WTC11 (cell line): Measurements from ENCODE around the gene ZNF821. TPM values are rescaled to one million over a fixed set of nuclear protein-coding genes. Genes with fewer than 3 reads are reported as not detected.
A peak's percentile ranks its signal among the peaks of the same experiment; 100 is the strongest.

ENCODE experiments used
- AFF4 ChIP-seq: sonication (generic); formaldehyde crosslinking; IDR thresholded peaks from 2 replicates; pipeline ENCODE4 v1.8.1; 2023; ENCODE audit warnings: mild to moderate bottlenecking, missing genetic modification reagents, borderline replicate concordance
- ATF1 ChIP-seq: sonication (generic); formaldehyde crosslinking; IDR thresholded peaks from 2 replicates; pipeline ENCODE4 v1.8.1; 2023; ENCODE audit warnings: mild to moderate bottlenecking, moderate library complexity, missing genetic modification reagents
- ATF2 ChIP-seq: sonication (generic); formaldehyde crosslinking; IDR thresholded peaks from 2 replicates; pipeline ENCODE4 v1.8.1; 2022; ENCODE audit warnings: low read depth, missing genetic modification reagents, borderline replicate concordance
- CBFB ChIP-seq: sonication (generic); formaldehyde crosslinking; IDR thresholded peaks from 2 replicates; pipeline ENCODE4 v1.8.1; 2022; ENCODE audit warnings: mild to moderate bottlenecking, low read depth, missing genetic modification reagents
- CREB1 ChIP-seq: sonication (generic); formaldehyde crosslinking; IDR thresholded peaks from 2 replicates; pipeline ENCODE4 v1.8.0; 2023; ENCODE audit warnings: mild to moderate bottlenecking, missing genetic modification reagents
- CREM ChIP-seq: sonication (generic); formaldehyde crosslinking; IDR thresholded peaks from 2 replicates; pipeline ENCODE4 v1.8.1; 2022; ENCODE audit warnings: mild to moderate bottlenecking, missing genetic modification reagents, moderate library complexity
- E2F1 ChIP-seq: sonication (generic); formaldehyde crosslinking; IDR thresholded peaks from 2 replicates; pipeline ENCODE4 v1.8.0; 2022; ENCODE audit warnings: mild to moderate bottlenecking, missing genetic modification reagents
- ELF4 ChIP-seq: sonication (generic); formaldehyde crosslinking; IDR thresholded peaks from 2 replicates; pipeline ENCODE4 v1.8.1; 2022; ENCODE audit warnings: low read depth, mild to moderate bottlenecking, moderate library complexity, missing genetic modification reagents
- ERG ChIP-seq: fragments of 250-450 bp; sonication (Bioruptor Pico); IDR thresholded peaks from 2 replicates; pipeline ENCODE4 v1.8.0; 2021; ENCODE audit warnings: mild to moderate bottlenecking
- FOXK1 ChIP-seq: sonication (generic); formaldehyde crosslinking; IDR thresholded peaks from 2 replicates; pipeline ENCODE4 v1.8.0; 2022; ENCODE audit warnings: mild to moderate bottlenecking, moderate library complexity, missing genetic modification reagents
- FOXP1 ChIP-seq: sonication (generic); formaldehyde crosslinking; IDR thresholded peaks from 2 replicates; pipeline ENCODE4 v1.8.0; 2022; ENCODE audit warnings: missing genetic modification reagents, mild to moderate bottlenecking, moderate library complexity, borderline replicate concordance
- GRHL2 ChIP-seq: fragments of 250-450 bp; sonication (Bioruptor Pico); IDR thresholded peaks from 2 replicates; pipeline ENCODE4 v1.8.0; 2022; ENCODE audit warnings: mild to moderate bottlenecking, moderate library complexity; ENCODE audit not compliant: insufficient replicate concordance, severe bottlenecking
- HMGXB4 ChIP-seq: sonication (generic); formaldehyde crosslinking; IDR thresholded peaks from 2 replicates; pipeline ENCODE4 v1.8.1; 2023; ENCODE audit warnings: mild to moderate bottlenecking, moderate library complexity, missing genetic modification reagents
- JAZF1 ChIP-seq: fragments of 250-450 bp; sonication (Bioruptor Pico); IDR thresholded peaks from 2 replicates; pipeline ENCODE4 v1.9.0; 2021; ENCODE audit warnings: moderate library complexity, mild to moderate bottlenecking, inconsistent platforms
- MXD4 ChIP-seq: fragments of 250-450 bp; sonication (Bioruptor Pico); IDR thresholded peaks from 2 replicates; pipeline ENCODE4 v1.8.0; 2021; ENCODE audit warnings: mild to moderate bottlenecking, moderate library complexity, borderline replicate concordance
- NFYB ChIP-seq: sonication (generic); formaldehyde crosslinking; conservative IDR thresholded peaks from 2 replicates; pipeline ENCODE4 v1.8.0; 2022; ENCODE audit warnings: low read depth, missing genetic modification reagents
- NR3C1 ChIP-seq: sonication (generic); formaldehyde crosslinking; conservative IDR thresholded peaks from 2 replicates; pipeline ENCODE4 v1.8.1; 2023; ENCODE audit warnings: low read depth, mild to moderate bottlenecking, missing genetic modification reagents
- PRRX2 ChIP-seq: fragments of 250-450 bp; sonication (Bioruptor Pico); IDR thresholded peaks from 2 replicates; pipeline ENCODE4 v1.8.0; 2021; ENCODE audit warnings: mild to moderate bottlenecking
- RORB ChIP-seq: fragments of 250-450 bp; sonication (Bioruptor Pico); IDR thresholded peaks from 2 replicates; pipeline ENCODE4 v1.9.0; 2021; ENCODE audit warnings: mild to moderate bottlenecking
- SMAD3 ChIP-seq: sonication (generic); formaldehyde crosslinking; IDR thresholded peaks from 2 replicates; pipeline ENCODE4 v1.8.0; 2022; ENCODE audit warnings: missing genetic modification reagents, mild to moderate bottlenecking, borderline replicate concordance
- TEAD4 ChIP-seq: sonication (generic); formaldehyde crosslinking; IDR thresholded peaks from 2 replicates; pipeline ENCODE4 v1.8.0; 2022; ENCODE audit warnings: mild to moderate bottlenecking, missing genetic modification reagents
- ZBTB43 ChIP-seq: sonication (generic); formaldehyde crosslinking; IDR thresholded peaks from 2 replicates; pipeline ENCODE4 v1.8.1; 2023; ENCODE audit warnings: mild to moderate bottlenecking, missing genetic modification reagents
- ZNF232 ChIP-seq: sonication (generic); formaldehyde crosslinking; IDR thresholded peaks from 2 replicates; pipeline ENCODE4 v1.8.0; 2022; ENCODE audit warnings: mild to moderate bottlenecking, missing genetic modification reagents
- ZNF263 ChIP-seq: sonication (generic); formaldehyde crosslinking; IDR thresholded peaks from 2 replicates; pipeline ENCODE4 v1.8.1; 2022; ENCODE audit warnings: low read depth, mild to moderate bottlenecking, moderate library complexity, missing genetic modification reagents
- ZNF416 ChIP-seq: fragments of 250-450 bp; sonication (Bioruptor Pico); IDR thresholded peaks from 2 replicates; pipeline ENCODE4 v1.9.0; 2021; ENCODE audit warnings: mild to moderate bottlenecking, inconsistent platforms
- ZNF425 ChIP-seq: fragments of 250-450 bp; sonication (Bioruptor Pico); conservative IDR thresholded peaks from 2 replicates; pipeline ENCODE4 v1.9.0; 2021; ENCODE audit warnings: mild to moderate bottlenecking
- total RNA-seq: library from RNA; stranded (reverse); gene quantifications from 3 replicates; pipeline ENCODE4 v1.2.3, GENCODE V29; 2021

The ZNF821 gene
- total RNA-seq, 1 experiment from 2014 or later: 16.2 TPM

GRCh38 chr16:71894921-71895678, 11.1 kb upstream of the ZNF821 start, which contains the start of gene IST1 (continued):
- no peak for TF ChIP-seq AFF4 (CRISPR knock-in tag)
- no peak for TF ChIP-seq ZNF425 (CRISPR knock-in tag)
- TF ChIP-seq NR3C1 (CRISPR knock-in tag): no peak
- no peak for TF ChIP-seq PRRX2 (CRISPR knock-in tag)
- no peak for TF ChIP-seq JAZF1
- TF ChIP-seq CREM (CRISPR knock-in tag): peak; percentile 55; the same call in 1 of the 2 replicates
- peak; percentile 76 for TF ChIP-seq NFYB (CRISPR knock-in tag)
- TF ChIP-seq FOXP1 (CRISPR knock-in tag): peak; percentile 94
- 0 out of 2 replicates have a peak, but pooled peaks have one; percentile 35 for TF ChIP-seq ERG (CRISPR knock-in tag)
- TF ChIP-seq GRHL2: no peak
- TF ChIP-seq RORB (CRISPR knock-in tag): no peak
- no peak; the same call in 1 of the 2 replicates for TF ChIP-seq ELF4 (CRISPR knock-in tag)
- TF ChIP-seq CBFB (CRISPR knock-in tag): no peak
- TF ChIP-seq ATF2 (CRISPR knock-in tag): 0 out of 2 replicates have a peak, but pooled peaks have one; percentile 45
- TF ChIP-seq ATF1: no peak
- peak; percentile 80; the same call in 1 of the 2 replicates for TF ChIP-seq HMGXB4 (CRISPR knock-in tag)
- no peak for TF ChIP-seq ZNF416 (CRISPR knock-in tag)
- TF ChIP-seq CREB1 (CRISPR knock-in tag): no peak
- peak; percentile 84 for TF ChIP-seq ZBTB43 (CRISPR knock-in tag)
- TF ChIP-seq ZNF263 (CRISPR knock-in tag): no peak
- TF ChIP-seq E2F1 (CRISPR knock-in tag): no peak
- no peak for TF ChIP-seq ZNF232 (CRISPR knock-in tag)
- TF ChIP-seq TEAD4 (CRISPR knock-in tag): peak; percentile 73; the same call in 1 of the 2 replicates
- TF ChIP-seq SMAD3: no peak
- TF ChIP-seq MXD4: no peak
- TF ChIP-seq FOXK1 (CRISPR knock-in tag): peak; percentile 93
